CD4-positive, alpha-beta T cell (primary cell): ENCODE measurements around the gene RAPGEF5. TPM values are rescaled to one million over a fixed set of nuclear protein-coding genes. Genes with fewer than 3 reads are reported as not detected.

ENCODE experiments used
- ATAC-seq: fragments of 200-7000 bp; cut with Tn5 transposase; one replicate; pipeline ENCODE4 v1.10.0; 2022; ENCODE audit warnings: mild to moderate bottlenecking; ENCODE audit not compliant: poor library complexity
- CTCF ChIA-PET: fragments of 350-600 bp; sonication (Branson Sonifier 250); formaldehyde crosslinking; loops from one replicate; lab custom pipeline; 2021; ENCODE audit warnings: antibody characterized with exemption, inconsistent platforms; lab: Charles Lee
- POLR2A ChIA-PET: fragments of 350-600 bp; sonication (Branson Sonifier 250); formaldehyde crosslinking; loops from one replicate; lab custom pipeline; 2021; ENCODE audit warnings: antibody characterized with exemption, inconsistent platforms; lab: Charles Lee
- DNase-seq, 14 experiments: peaks; one replicate each; pipeline ENCODE4 v3.0.0-alpha.2; 2013 to 2020; ENCODE audit warnings: mixed read lengths in 2 of 14
- H3K27ac ChIP-seq, 2 donors: one replicate each; pipeline versions ENCODE4 v1.5.1 to v1.7.0; 2013; ENCODE audit warnings: low read length in 2 of 2, low read depth in 1 of 2, mild to moderate bottlenecking in 1 of 2
- H3K27me3 ChIP-seq, 2 experiments: 1 replicate in 1 of 2; 2 replicates in 1 of 2; pipeline versions ENCODE4 v1.6.1 to v1.7.0; 2013; ENCODE audit warnings: low read length in 2 of 2, control low read depth in 1 of 2, mild to moderate bottlenecking in 1 of 2, moderate library complexity in 1 of 2; ENCODE audit not compliant: insufficient read depth in 2 of 2, control insufficient read depth in 1 of 2
- H3K36me3 ChIP-seq: one replicate; pipeline ENCODE4 v1.6.1; 2013; ENCODE audit warnings: low read length, control low read depth; ENCODE audit not compliant: insufficient read depth
- H3K4me1 ChIP-seq: one replicate; pipeline ENCODE4 v1.6.1; 2013; ENCODE audit warnings: low read length, control low read depth; ENCODE audit not compliant: insufficient read depth
- H3K4me3 ChIP-seq: one replicate; pipeline ENCODE4 v1.5.1; 2013; ENCODE audit warnings: mild to moderate bottlenecking, low read length, moderate library complexity
- H3K9me3 ChIP-seq, 2 experiments: 1 replicate in 1 of 2; 2 replicates in 1 of 2; pipeline versions ENCODE4 v1.6.1 to v1.7.0; 2013; ENCODE audit warnings: low read length in 2 of 2, mild to moderate bottlenecking in 2 of 2, control low read depth in 1 of 2, moderate library complexity in 1 of 2; ENCODE audit not compliant: control insufficient read depth in 1 of 2, insufficient read depth in 1 of 2
- H3K27ac Mint-ChIP-seq: one replicate; pipeline ENCODE4 v1.8.0; 2020; ENCODE audit warnings: mixed read lengths
- H3K27me3 Mint-ChIP-seq: one replicate; pipeline ENCODE4 v1.8.0; 2021; ENCODE audit warnings: mixed read lengths
- H3K36me3 Mint-ChIP-seq: one replicate; pipeline ENCODE4 v1.8.0; 2021; ENCODE audit warnings: low read depth, mixed read lengths
- H3K4me1 Mint-ChIP-seq: one replicate; pipeline ENCODE4 v1.8.0; 2021; ENCODE audit warnings: low read depth, mixed read lengths
- H3K4me3 Mint-ChIP-seq: one replicate; pipeline ENCODE4 v1.8.0; 2020; ENCODE audit warnings: mild to moderate bottlenecking, mixed read lengths
- H3K9me3 Mint-ChIP-seq: one replicate; pipeline ENCODE4 v1.8.0; 2020; ENCODE audit warnings: mixed read lengths
- CTCF ChIP-seq: fragments of 200-600 bp; IDR thresholded peaks from one replicate; pipeline ENCODE4 v1.8.0; 2022; ENCODE audit warnings: antibody characterized with exemption, mild to moderate bottlenecking
- intact Hi-C, 2 experiments: fragments of 100-400 bp; cut with DNase I in 1 of 2; cut with micrococcal nuclease in 1 of 2; formaldehyde crosslinking; loops; one replicate each; pipeline versions ENCODE4 v1.15.1 to v1.9.0; 2023 to 2025; cut with DNase I, micrococcal nuclease
- total RNA-seq, 174 experiments: library from RNA in 2 of 174; stranded (reverse) in 2 of 174; gene quantifications; one replicate each; pipeline ENCODE4 v1.2.3 and lab custom pipeline; 2021 to 2026

The RAPGEF5 gene
- total RNA-seq, 2 experiments from 2014 or later, result 0.17 TPM; not detected in 1

- intact Hi-C loops, result no loop called here
- no peak for ATAC-seq
- Histone ChIP-seq H3K9me3 (peaks cover 0 to 3% of the 10 kb centered on the region in 2 experiments), H3K27ac (no peak overlapping the region), H3K36me3 (no peaks in the 10 kb centered on the region), H3K4me1 (no peaks in the 10 kb centered on the region), H3K4me3 (no peak overlapping the region), H3K27me3 (peaks cover 6 to 28% of the 10 kb centered on the region in 2 experiments)
- POLR2A ChIA-PET, result no interaction called here
- TF ChIP-seq CTCF, result no peak
- Mint-ChIP-seq H3K9me3 (no peaks in the 10 kb centered on the region), H3K4me3 (no peak overlapping the region), H3K36me3 (no peaks in the 10 kb centered on the region), H3K27me3 (peaks cover 46% of the 10 kb centered on the region), H3K27ac (no peak overlapping the region), H3K4me1 (no peaks in the 10 kb centered on the region)
- CTCF ChIA-PET, result interaction anchor here (1.0 kb wide), 1 partner anchor 8 kb away, joined by 4 read pairs; no protein-coding TSS in a partner anchor
- no peak for DNase-seq
Observed at GRCh38 chr7:22074897-22075296, 282.1 kb downstream of the RAPGEF5 start.

Other genes with a start within 250 kb of the RAPGEF5 start
- gene STEAP1B, start 143.0 kb upstream of the RAPGEF5 start, total RNA-seq, result not detected